DMS 273 treated with DMSO at 0.1 percent for 48 hours (cell line): ENCODE data around the gene GRHPR.
A peak's percentile ranks its signal among the peaks of the same experiment; 100 is the strongest.
"Not testable (repeated sequence)": the region's sequence is repeated elsewhere in the genome, so short reads cannot be mapped to it uniquely, and the experiment has no call there.

ENCODE experiments used
- DNase-seq: peaks from one replicate; lab custom pipeline; 2025; lab: John Stamatoyannopoulos, UW

GRHPR gene

GRCh38 chr9:37422289-37423104, at the start of gene GRHPR:
TSS of gene GRHPR (plus strand) at chr9:37422696. CDS start at chr9:37422751, 55 bp downstream.
- peak; percentile 39 for DNase-seq

GRCh38 chr9:37372839-37373238, 49.7 kb upstream of the GRHPR start:
- DNase-seq, result no peak

GRCh38 chr9:37373621-37374020, 48.9 kb upstream of the GRHPR start:
- no peak for DNase-seq

GRCh38 chr9:37374892-37375291, 47.6 kb upstream of the GRHPR start:
- no peak for DNase-seq

- DNase-seq, result no peak
These were observed 44.5 kb upstream of the GRHPR start for GRCh38 chr9:37377688-37378612.

GRCh38 chr9:37378613-37379004, 43.9 kb upstream of the GRHPR start:
- DNase-seq, result no peak

GRCh38 chr9:37379835-37380234, 42.7 kb upstream of the GRHPR start:
- DNase-seq, result no peak

GRCh38 chr9:37380570-37380969, 41.9 kb upstream of the GRHPR start:
- no peak for DNase-seq

GRCh38 chr9:37381094-37381741, 41.3 kb upstream of the GRHPR start:
- no peak for DNase-seq

GRCh38 chr9:37382161-37382981, 40.1 kb upstream of the GRHPR start:
- no peak for DNase-seq

GRCh38 chr9:37382982-37383357, 39.5 kb upstream of the GRHPR start:
- no peak for DNase-seq

GRCh38 chr9:37383393-37383792, 39.1 kb upstream of the GRHPR start:
- DNase-seq, result no peak

- no peak for DNase-seq
These were observed 38.4 kb upstream of the GRHPR start for GRCh38 chr9:37383876-37384746.

GRCh38 chr9:37385286-37385685, 37.2 kb upstream of the GRHPR start:
- no peak for DNase-seq

GRCh38 chr9:37386988-37387387, 35.5 kb upstream of the GRHPR start:
- no peak for DNase-seq

GRCh38 chr9:37390759-37391158, 31.7 kb upstream of the GRHPR start:
- DNase-seq, result no peak

- DNase-seq, result no peak
These were observed 30.2 kb upstream of the GRHPR start for GRCh38 chr9:37392272-37392671.

GRCh38 chr9:37395229-37395628, 27.3 kb upstream of the GRHPR start:
- no peak for DNase-seq

GRCh38 chr9:37395663-37396062, 26.8 kb upstream of the GRHPR start:
- no peak for DNase-seq

GRCh38 chr9:37397948-37398347, 24.5 kb upstream of the GRHPR start:
- DNase-seq, result not testable (repeated sequence)
